ENCODE results near the gene BACE1-AS. TPM values are rescaled to one million over a fixed set of nuclear protein-coding genes. Genes with fewer than 3 reads are reported as not detected.
A peak's percentile ranks its signal among the peaks of the same experiment; 100 is the strongest.
"Not testable (repeated sequence)": the region's sequence is repeated elsewhere in the genome, so short reads cannot be mapped to it uniquely, and the experiment has no call there.

BACE1-AS gene
- total RNA-seq, 3 donors from 2014 or later = 5.9 to 8.9 (median 6.6) TPM

DNA sequence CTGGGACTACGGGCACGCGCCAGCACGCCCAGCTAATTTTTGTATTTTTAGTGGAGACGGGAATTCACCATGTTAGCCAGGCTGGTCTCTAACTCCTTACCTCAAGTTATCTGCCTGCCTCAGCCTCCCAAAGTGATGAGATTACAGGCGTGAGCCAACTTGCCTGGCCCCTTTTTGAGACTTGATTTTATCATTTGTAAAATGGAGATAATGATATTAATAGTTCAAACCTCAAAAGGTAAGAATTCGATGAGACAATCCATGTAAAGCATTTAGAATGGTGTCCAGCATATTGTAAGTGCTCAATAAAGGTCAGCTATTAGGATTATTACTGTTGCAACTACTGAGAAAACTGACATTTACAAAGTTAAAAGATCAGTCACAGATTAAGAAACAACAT is 27.6 kb downstream of the BACE1-AS start:
- intact Hi-C loops (cut with DNase I; ENCODE audit: low total_unique reads) = no loop called here

GRCh38 chr11:117319214-117319840 is 28.2 kb downstream of the BACE1-AS start:
- intact Hi-C loops (cut with DNase I; ENCODE audit: low total_unique reads) = no loop called here
- no peak for DNase-seq (ENCODE audit: low spot score in 2 of 2)
- no peak overlapping the region for H3K27ac ChIP-seq

More for the DNA sequence above, 27.6 kb downstream of the BACE1-AS start:
- Histone ChIP-seq H3K4me1 (peaks cover 5 to 11% of the 10 kb centered on the region in 2 donors), H3K36me3 (no peaks in the 10 kb centered on the region), H3K9me3 (no peaks in the 10 kb centered on the region), H3K27ac (no peak overlapping the region), H3K27me3 (no peaks in the 10 kb centered on the region), H3K4me3 (no peak overlapping the region)
- DNase-seq (ENCODE audit: low spot score in 2 of 2) = no peak
- TF ChIP-seq POLR2A (IDR thresholded peaks at IDR 0.05) (no peak), CTCF (IDR thresholded peaks at IDR 0.05) (no peak), POLR2AphosphoS5 (IDR thresholded peaks at IDR 0.05) (no peak)

DNA sequence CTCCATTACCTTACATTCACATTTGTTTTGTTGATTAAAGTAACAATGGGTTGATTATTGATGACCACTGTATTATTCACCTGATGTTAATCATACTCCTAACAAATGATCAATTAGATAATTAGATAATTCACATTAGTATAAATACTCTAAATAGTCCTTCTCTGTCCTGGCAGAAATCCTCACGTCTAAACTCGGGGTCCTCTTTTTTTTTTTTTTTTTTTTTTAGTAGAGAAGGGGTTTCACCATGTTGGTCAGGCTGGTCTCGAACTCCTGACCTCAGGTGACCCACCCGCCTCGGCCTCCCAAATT is 36.1 kb downstream of the BACE1-AS start:
- H3K36me3 ChIP-seq; H3K4me1 ChIP-seq; DNase-seq (ENCODE audit: low spot score in 2 of 2); H3K9me3 ChIP-seq; intact Hi-C loops (cut with DNase I; ENCODE audit: low total_unique reads); H3K27me3 ChIP-seq: not testable (repeated sequence)
- Histone ChIP-seq H3K27ac (peak overlapping the region; percentile 94 to 97), H3K4me3 (peak overlapping the region; percentile 83 to 87 (median 84))

More at GRCh38 chr11:117319214-117319840, 28.2 kb downstream of the BACE1-AS start:
- Histone ChIP-seq H3K27me3 (no peaks in the 10 kb centered on the region), H3K4me1 (peaks cover 5 to 11% of the 10 kb centered on the region in 2 donors), H3K36me3 (no peaks in the 10 kb centered on the region), H3K9me3 (no peaks in the 10 kb centered on the region), H3K4me3 (no peak overlapping the region)
- TF ChIP-seq POLR2AphosphoS5 (IDR thresholded peaks at IDR 0.05) (no peak), POLR2A (IDR thresholded peaks at IDR 0.05) (no peak), CTCF (IDR thresholded peaks at IDR 0.05) (no peak)

DNA sequence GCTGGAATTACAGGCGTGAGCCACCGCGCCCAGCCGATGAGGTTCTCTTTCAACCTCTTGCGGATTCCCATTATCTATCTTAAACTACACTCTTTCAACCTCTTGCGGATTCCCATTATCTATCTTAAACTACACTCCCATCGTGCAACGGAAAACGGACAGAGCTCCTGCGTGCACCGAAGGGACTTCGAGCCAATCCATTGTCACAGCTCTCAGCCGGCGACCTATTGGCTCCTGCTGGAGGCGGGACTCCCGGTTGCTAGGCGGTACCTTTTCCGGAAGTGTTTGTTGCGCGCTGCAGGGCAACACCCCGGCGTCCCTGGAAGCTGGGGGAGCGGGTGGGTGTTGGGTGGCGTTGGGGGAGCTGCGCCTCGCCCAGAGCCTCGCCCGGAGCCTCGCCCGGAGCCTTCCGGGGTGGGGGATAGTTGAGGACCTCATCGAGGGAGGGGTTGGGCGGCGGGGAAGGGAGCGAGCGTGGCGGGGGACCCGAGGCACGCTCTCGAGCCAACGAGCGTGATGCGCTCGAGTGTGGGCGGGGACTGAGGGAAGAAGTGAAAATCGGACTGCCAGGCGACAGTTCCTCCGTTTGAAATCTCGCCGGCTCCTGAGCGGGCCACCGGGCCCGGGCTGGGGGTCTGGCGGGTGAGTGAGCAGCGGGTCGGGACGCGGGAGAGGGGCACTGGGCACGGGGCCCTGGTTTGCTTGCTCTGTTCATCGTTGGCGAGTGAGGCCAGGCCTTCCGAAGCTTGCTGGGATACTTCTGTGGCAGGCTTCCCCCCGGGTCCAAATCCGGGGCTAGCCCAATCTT is 36.6 kb downstream of the BACE1-AS start, which contains the start of gene CEP164:
CEP164 (plus strand) TSS at position 288 of the 808 bp plus-strand sequence. CDS start 10,733 bp downstream, outside the sequence.
- Histone ChIP-seq H3K4me3 (peak within 1 kb of the TSS; percentile 83 to 87 (median 84)), H3K27ac (peak within 1 kb of the TSS; percentile 94 to 97), H3K9me3 (no peaks in the 10 kb centered on the region), H3K27me3 (no peaks in the 10 kb centered on the region), H3K36me3 (no peaks in the 10 kb centered on the region), H3K4me1 (peaks cover 0 to 3% of the 10 kb centered on the region in 2 donors)
- peak; percentile 47 for TF ChIP-seq POLR2A (IDR thresholded peaks at IDR 0.05)
- TF ChIP-seq POLR2AphosphoS5 (IDR thresholded peaks at IDR 0.05) = peak in 1 of 3 donors; percentile 69
- TF ChIP-seq CTCF (IDR thresholded peaks at IDR 0.05) = no peak
- peak; percentile 94 for DNase-seq (ENCODE audit: low spot score in 2 of 2)
- intact Hi-C loops (cut with DNase I; ENCODE audit: low total_unique reads) = no loop called here

- peak in 1 of 2 donors; percentile 35 for DNase-seq (ENCODE audit: low spot score in 2 of 2)
- Histone ChIP-seq H3K36me3 (no peaks in the 10 kb centered on the region), H3K27me3 (no peaks in the 10 kb centered on the region), H3K4me3 (peak overlapping the region; percentile 83 to 87 (median 84)), H3K9me3 (no peaks in the 10 kb centered on the region), H3K4me1 (peaks cover 0 to 3% of the 10 kb centered on the region in 2 donors), H3K27ac (peak overlapping the region; percentile 94 to 97)
- intact Hi-C loops (cut with DNase I; ENCODE audit: low total_unique reads) = no loop called here
- TF ChIP-seq POLR2AphosphoS5 (IDR thresholded peaks at IDR 0.05) (no peak), POLR2A (IDR thresholded peaks at IDR 0.05) (no peak), CTCF (IDR thresholded peaks at IDR 0.05) (no peak)
Observed at GRCh38 chr11:117328375-117329010, 37.3 kb downstream of the BACE1-AS start.
